GM12878 (cell line): ENCODE data around the gene FGL2. TPM values are rescaled to one million over a fixed set of nuclear protein-coding genes. Genes with fewer than 3 reads are reported as not detected.

ENCODE experiments used
- ATF7 ChIP-seq: fragments of 450-650 bp; IDR thresholded peaks from 2 replicates; pipeline ENCODE4 v1.6.1; 2016; ENCODE audit warnings: low read depth, mild to moderate bottlenecking
- BHLHE40 ChIP-seq, 2 experiments: fragments of 450-650 bp in 1 of 2; IDR thresholded peaks; 2 replicates each; pipeline ENCODE4 v1.6.1; 2011 to 2017; ENCODE audit warnings: low read depth in 2 of 2, borderline replicate concordance in 1 of 2, improper control_type of control experiment in 1 of 2, low read length in 1 of 2, mild to moderate bottlenecking in 1 of 2
- CEBPZ ChIP-seq: fragments of 150-350 bp; IDR thresholded peaks from 2 replicates; pipeline ENCODE4 v1.6.1; 2016; ENCODE audit warnings: low read depth, low read length
- CTCF ChIP-seq, 3 experiments: IDR thresholded peaks in 2 of 3; conservative IDR thresholded peaks in 1 of 3; 2 replicates each; pipeline ENCODE4 v1.5.1; 2011; ENCODE audit warnings: low read depth in 3 of 3, low read length in 3 of 3, mild to moderate bottlenecking in 3 of 3, control low read depth in 2 of 3, moderate library complexity in 2 of 3, inconsistent platforms in 1 of 3, mixed read lengths in 1 of 3; ENCODE audit not compliant: control insufficient read depth in 2 of 3, insufficient read depth in 1 of 3; ENCODE audit errors: extremely low read depth in 1 of 3
- EGR1 ChIP-seq, 2 experiments: IDR thresholded peaks; 1 replicate in 1 of 2; 2 replicates in 1 of 2; pipeline ENCODE4 v1.6.1; 2011 to 2012; ENCODE audit warnings: low read depth in 2 of 2, low read length in 2 of 2, borderline replicate concordance in 1 of 2, mild to moderate bottlenecking in 1 of 2, moderate library complexity in 1 of 2
- EP300 ChIP-seq, 2 experiments: fragments of 150-350 bp in 1 of 2; IDR thresholded peaks; 2 replicates each; pipeline ENCODE4 v1.6.1; 2011 to 2012; ENCODE audit warnings: low read depth in 2 of 2, low read length in 2 of 2, borderline replicate concordance in 1 of 2, improper control_type of control experiment in 1 of 2, inconsistent platforms in 1 of 2; ENCODE audit not compliant: control insufficient read depth in 1 of 2
- FOXM1 ChIP-seq: IDR thresholded peaks from 2 replicates; pipeline ENCODE4 v1.6.1; 2012; ENCODE audit warnings: low read depth, mild to moderate bottlenecking, inconsistent platforms, low read length, moderate library complexity
- IKZF2 ChIP-seq, 2 experiments: fragments of 450-650 bp; IDR thresholded peaks; 2 replicates each; pipeline ENCODE4 v1.6.1; 2017; ENCODE audit warnings: mild to moderate bottlenecking in 2 of 2, moderate library complexity in 2 of 2
- MXI1 ChIP-seq: fragments of 150-350 bp; IDR thresholded peaks from 2 replicates; pipeline ENCODE4 v1.6.1; 2011; ENCODE audit warnings: low read depth, mild to moderate bottlenecking, inconsistent platforms, low read length, improper control_type of control experiment
- NFIC ChIP-seq: IDR thresholded peaks from 2 replicates; pipeline ENCODE4 v1.6.1; 2012; ENCODE audit warnings: low read depth, mild to moderate bottlenecking, inconsistent platforms, low read length, moderate library complexity
- NR2C1 ChIP-seq: fragments of 450-650 bp; IDR thresholded peaks from 2 replicates; pipeline ENCODE4 v1.6.1; 2017; ENCODE audit warnings: antibody characterized with exemption, mild to moderate bottlenecking, moderate library complexity
- POLR2AphosphoS5 ChIP-seq: IDR thresholded peaks from 2 replicates; pipeline ENCODE4 v1.6.1; 2011; ENCODE audit warnings: mild to moderate bottlenecking, low read length, inconsistent platforms
- RUNX3 ChIP-seq: IDR thresholded peaks from 2 replicates; pipeline ENCODE4 v1.6.1; 2012; ENCODE audit warnings: low read length, inconsistent platforms
- SP1 ChIP-seq: IDR thresholded peaks from one replicate; pipeline ENCODE4 v1.6.1; 2011; ENCODE audit warnings: low read depth, low read length
- SPI1 ChIP-seq: IDR thresholded peaks from 2 replicates; pipeline ENCODE4 v1.6.1; 2011; ENCODE audit warnings: low read depth, mild to moderate bottlenecking, low read length, moderate library complexity, borderline replicate concordance; ENCODE audit not compliant: insufficient read depth
- SREBF1 ChIP-seq: IDR thresholded peaks from 2 replicates; pipeline ENCODE4 v1.6.1; 2012; ENCODE audit warnings: mild to moderate bottlenecking, low read length
- TBL1XR1 ChIP-seq: IDR thresholded peaks from 2 replicates; pipeline ENCODE4 v1.6.1; 2012; ENCODE audit warnings: low read depth, low read length, improper control_type of control experiment
- TCF3 ChIP-seq: IDR thresholded peaks from 2 replicates; pipeline ENCODE4 v1.6.1; 2012; ENCODE audit warnings: low read depth, mild to moderate bottlenecking, low read length, borderline replicate concordance; ENCODE audit not compliant: insufficient read depth
- YBX1 ChIP-seq: fragments of 450-650 bp; IDR thresholded peaks from 2 replicates; pipeline ENCODE4 v1.6.1; 2016; ENCODE audit warnings: antibody characterized with exemption
- ZNF24 ChIP-seq: fragments of 450-650 bp; IDR thresholded peaks from 2 replicates; pipeline ENCODE4 v1.6.1; 2017; ENCODE audit warnings: antibody characterized with exemption, mild to moderate bottlenecking
- ZNF274 ChIP-seq: IDR thresholded peaks from one replicate; pipeline ENCODE4 v1.8.0; 2011; ENCODE audit not compliant: insufficient read length, insufficient read depth
- ZNF384 ChIP-seq: IDR thresholded peaks from 2 replicates; pipeline ENCODE4 v1.6.1; 2012; ENCODE audit warnings: low read depth, mild to moderate bottlenecking, low read length, improper control_type of control experiment, borderline replicate concordance
- ZSCAN29 ChIP-seq: fragments of 450-650 bp; IDR thresholded peaks from 2 replicates; pipeline ENCODE4 v1.6.1; 2017; ENCODE audit warnings: mild to moderate bottlenecking, moderate library complexity
- polyA plus RNA-seq, 11 experiments: library from polyadenylated mRNA; depleted of rRNA in 4 of 11; unstranded in 6 of 11; stranded (reverse) in 5 of 11; fragments of >200 nt; fragmentation: Nextera tagmentation in 4 of 11; fragmentation: Illumina TruSeq in 1 of 11; extraction: Ambion mirVana in 4 of 11; extraction: Trizol in 1 of 11; gene quantifications; 1 replicate in 1 of 11; 2 replicates in 10 of 11; pipeline versions ENCODE4 v1.2.1 to v1.2.3, GENCODE V29; 2011 to 2016; ENCODE audit warnings: inconsistent platforms in 2 of 11, missing spikeins in 2 of 11, low read depth in 1 of 11
- total RNA-seq, 4 experiments: library from RNA; depleted of rRNA in 3 of 4; stranded (reverse); fragments of >200 nt in 3 of 4; fragmentation: Illumina TruSeq in 1 of 4; extraction: Trizol in 1 of 4; gene quantifications; 2 replicates each; pipeline versions ENCODE4 v1.2.1 to v1.2.3, GENCODE V29; 2013 to 2021

The FGL2 gene
- total and polyA plus RNA-seq, 10 of the 15 experiments (the other 5 are each of a cell fraction or from before 2014, with no cell fraction given): 0.04 to 3.2 (median 1.5) TPM

- TF ChIP-seq EP300 (IDR thresholded peaks at IDR 0.05; ENCODE audit: borderline replicate concordance in 1 of 2, control insufficient read depth in 1 of 2, low read depth in 2 of 2, low read length in 2 of 2): peak in 1 of 2 experiments; percentile 85
- no peak for TF ChIP-seq ZNF274
- no peak for TF ChIP-seq YBX1
- TF ChIP-seq MXI1: peak; percentile 34; the same call in 1 of the 2 replicates
- TF ChIP-seq NR2C1: no peak
- TF ChIP-seq CTCF (IDR thresholded peaks at IDR 0.05 in 2 of 3, conservative IDR thresholded peaks at IDR 0.05 in 1 of 3; ENCODE audit: control insufficient read depth in 2 of 3, extremely low read depth in 1 of 3, insufficient read depth in 1 of 3, low read depth in 3 of 3, low read length in 3 of 3): peak in 1 of 3 experiments; percentile 19; a peak in 1 of 6 replicates
- TF ChIP-seq CEBPZ: no peak
- TF ChIP-seq FOXM1: peak; percentile 65; the same call in 1 of the 2 replicates
- no peak for TF ChIP-seq ZSCAN29
- TF ChIP-seq TBL1XR1: 0 out of 2 replicates have a peak, but pooled peaks have one; percentile 30
- TF ChIP-seq ZNF384: 0 out of 2 replicates have a peak, but pooled peaks have one; percentile 11
- TF ChIP-seq ZNF24: 0 out of 2 replicates have a peak, but pooled peaks have one; percentile 30
- TF ChIP-seq BHLHE40 (IDR thresholded peaks at IDR 0.05; ENCODE audit: borderline replicate concordance in 1 of 2, low read depth in 2 of 2, low read length in 1 of 2): 0 out of 4 replicates have a peak, but pooled peaks have one; percentile 29 to 31
- peak; percentile 65 for TF ChIP-seq ATF7
- no peak for TF ChIP-seq EGR1 (IDR thresholded peaks at IDR 0.05; ENCODE audit: borderline replicate concordance in 1 of 2, low read depth in 2 of 2, low read length in 2 of 2)
- peak; percentile 22 to 68; a peak in 3 of 4 replicates for TF ChIP-seq IKZF2 (IDR thresholded peaks at IDR 0.05)
- 0 out of 2 replicates have a peak, but pooled peaks have one; percentile 35 for TF ChIP-seq TCF3
- peak; percentile 86 for TF ChIP-seq NFIC
- TF ChIP-seq SREBF1: no peak
- TF ChIP-seq POLR2AphosphoS5: peak; percentile 59; the same call in 1 of the 2 replicates
- TF ChIP-seq SPI1: peak; percentile 53; the same call in 1 of the 2 replicates
- TF ChIP-seq SP1: no peak
- TF ChIP-seq RUNX3: peak; percentile 64; the same call in 1 of the 2 replicates
Observed at GRCh38 chr7:77202481-77202976, 2.9 kb upstream of the FGL2 start (continued).
